ENCODE measurements around the gene SAFB.

The SAFB gene

GRCh38 chr19:5622465-5623396 is at the start of gene SAFB, which contains the start of gene SAFB2:
Gene SAFB (plus strand): TSS chr19:5623083. CDS start chr19:5623206, 123 bp downstream.
Gene SAFB2 (minus strand): TSS chr19:5622776. CDS start chr19:5622715, 61 bp downstream.
- peak; percentile 98 for DNase-seq (ENCODE audit: low read depth, low spot score)

- DNase-seq (ENCODE audit: low read depth, low spot score) = no peak
Measured at GRCh38 chr19:5575590-5575989, 47.3 kb upstream of the SAFB start.

GRCh38 chr19:5578097-5578846 is 44.6 kb upstream of the SAFB start:
- peak; percentile 52 for DNase-seq (ENCODE audit: low read depth, low spot score)

GRCh38 chr19:5579286-5579685 is 43.6 kb upstream of the SAFB start:
- no peak for DNase-seq (ENCODE audit: low read depth, low spot score)

GRCh38 chr19:5579697-5580096 is 43.2 kb upstream of the SAFB start:
- no peak for DNase-seq (ENCODE audit: low read depth, low spot score)

- no peak for DNase-seq (ENCODE audit: low read depth, low spot score)
Measured at GRCh38 chr19:5580161-5580571, 42.7 kb upstream of the SAFB start.

- DNase-seq (ENCODE audit: low read depth, low spot score) = peak; percentile 21
Measured at GRCh38 chr19:5585461-5586299, 37.2 kb upstream of the SAFB start.

- DNase-seq (ENCODE audit: low read depth, low spot score) = no peak
Measured at GRCh38 chr19:5586300-5587070, 36.4 kb upstream of the SAFB start.

- DNase-seq (ENCODE audit: low read depth, low spot score) = no peak
Measured at GRCh38 chr19:5587071-5587455, 35.8 kb upstream of the SAFB start.

GRCh38 chr19:5587661-5588060 is 35.2 kb upstream of the SAFB start:
- DNase-seq (ENCODE audit: low read depth, low spot score) = no peak

GRCh38 chr19:5588441-5588840 is 34.4 kb upstream of the SAFB start:
- no peak for DNase-seq (ENCODE audit: low read depth, low spot score)

GRCh38 chr19:5588906-5589676 is 33.8 kb upstream of the SAFB start:
- no peak for DNase-seq (ENCODE audit: low read depth, low spot score)

- no peak for DNase-seq (ENCODE audit: low read depth, low spot score)
Measured at GRCh38 chr19:5590151-5590864, 32.6 kb upstream of the SAFB start.

GRCh38 chr19:5590865-5591154 is 32.1 kb upstream of the SAFB start:
- no peak for DNase-seq (ENCODE audit: low read depth, low spot score)

- no peak for DNase-seq (ENCODE audit: low read depth, low spot score)
Measured at GRCh38 chr19:5591476-5591875, 31.4 kb upstream of the SAFB start.

GRCh38 chr19:5592531-5593342 is 30.1 kb upstream of the SAFB start:
- DNase-seq (ENCODE audit: low read depth, low spot score) = no peak

- no peak for DNase-seq (ENCODE audit: low read depth, low spot score)
Measured at GRCh38 chr19:5593343-5594255, 29.3 kb upstream of the SAFB start.

- no peak for DNase-seq (ENCODE audit: low read depth, low spot score)
Measured at GRCh38 chr19:5594521-5594950, 28.3 kb upstream of the SAFB start.
